Measurements from ENCODE around the gene PAX5. TPM values are rescaled to one million over a fixed set of nuclear protein-coding genes. Genes with fewer than 3 reads are reported as not detected.

PAX5 gene
- total RNA-seq, 3 donors from 2014 or later, result 0.29 to 0.32 TPM; not detected in 1

DNA sequence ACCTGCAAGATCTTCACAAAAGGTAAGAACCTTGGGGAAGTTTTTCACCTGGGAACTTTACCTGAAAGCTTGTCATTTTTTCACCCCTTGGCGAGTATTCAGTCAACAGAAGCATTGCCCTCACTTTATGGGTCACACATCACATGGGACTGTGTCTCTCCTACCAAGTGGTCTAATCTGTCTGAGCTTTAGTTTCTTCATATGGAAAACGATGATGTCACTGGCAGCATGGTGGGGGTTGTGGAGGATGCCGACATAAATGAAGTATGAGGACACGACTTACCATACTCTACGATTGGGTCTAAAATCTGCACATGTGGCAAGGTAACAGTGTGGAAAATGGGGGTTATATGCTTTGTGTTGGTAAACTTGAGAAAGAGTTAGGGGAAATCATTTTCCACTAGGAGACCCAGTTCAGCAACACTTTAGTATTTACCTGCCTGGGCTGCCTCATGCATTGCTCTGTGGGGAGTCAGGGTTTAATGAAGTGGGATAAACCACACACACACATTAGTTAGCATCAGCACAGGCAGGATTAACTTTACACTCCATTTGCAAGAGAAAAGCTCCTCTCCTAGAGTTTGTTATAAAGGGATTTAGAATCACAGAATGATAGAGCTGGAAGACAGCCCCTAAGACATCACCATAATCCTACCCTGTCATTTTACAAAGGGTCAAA is 19.8 kb upstream of the PAX5 start:
- intact Hi-C loops (cut with DNase I, micrococcal nuclease), result no loop called here
- H3K9me3 ChIP-seq, result no peaks in the 10 kb centered on the region
- no peaks in the 10 kb centered on the region for H3K4me1 ChIP-seq (ENCODE audit: low read depth)
- TF ChIP-seq, protein P1, sequence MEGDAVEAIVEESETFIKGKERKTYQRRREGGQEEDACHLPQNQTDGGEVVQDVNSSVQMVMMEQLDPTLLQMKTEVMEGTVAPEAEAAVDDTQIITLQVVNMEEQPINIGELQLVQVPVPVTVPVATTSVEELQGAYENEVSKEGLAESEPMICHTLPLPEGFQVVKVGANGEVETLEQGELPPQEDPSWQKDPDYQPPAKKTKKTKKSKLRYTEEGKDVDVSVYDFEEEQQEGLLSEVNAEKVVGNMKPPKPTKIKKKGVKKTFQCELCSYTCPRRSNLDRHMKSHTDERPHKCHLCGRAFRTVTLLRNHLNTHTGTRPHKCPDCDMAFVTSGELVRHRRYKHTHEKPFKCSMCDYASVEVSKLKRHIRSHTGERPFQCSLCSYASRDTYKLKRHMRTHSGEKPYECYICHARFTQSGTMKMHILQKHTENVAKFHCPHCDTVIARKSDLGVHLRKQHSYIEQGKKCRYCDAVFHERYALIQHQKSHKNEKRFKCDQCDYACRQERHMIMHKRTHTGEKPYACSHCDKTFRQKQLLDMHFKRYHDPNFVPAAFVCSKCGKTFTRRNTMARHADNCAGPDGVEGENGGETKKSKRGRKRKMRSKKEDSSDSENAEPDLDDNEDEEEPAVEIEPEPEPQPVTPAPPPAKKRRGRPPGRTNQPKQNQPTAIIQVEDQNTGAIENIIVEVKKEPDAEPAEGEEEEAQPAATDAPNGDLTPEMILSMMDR (IDR thresholded peaks at IDR 0.05), result no peak
- H3K36me3 ChIP-seq (ENCODE audit: low read depth), result no peaks in the 10 kb centered on the region
- ATAC-seq (no peak), DNase-seq (no peak)
- no peak overlapping the region for H3K4me3 ChIP-seq

DNA sequence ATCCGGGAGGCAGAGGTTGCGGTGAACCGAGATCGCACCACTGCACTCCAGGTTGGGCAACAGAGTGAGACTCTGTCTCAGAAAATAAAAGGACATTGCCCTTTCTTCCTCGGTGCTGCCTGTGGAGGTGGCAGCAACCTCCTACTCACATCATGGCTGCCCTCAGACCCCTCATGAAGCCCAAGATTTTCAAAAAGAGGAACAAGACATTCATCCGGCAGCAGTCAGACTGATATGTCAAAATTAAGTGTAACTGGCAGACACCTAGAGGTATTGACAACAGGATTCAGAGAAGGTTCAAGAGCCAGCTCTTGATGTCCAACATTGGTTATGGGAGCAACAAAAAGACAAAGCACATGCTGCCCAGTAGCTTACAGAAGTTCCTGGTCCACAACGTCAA is 12.6 kb upstream of the PAX5 start:
- Histone ChIP-seq H3K4me1 (ENCODE audit: low read depth) (no peaks in the 10 kb centered on the region), H3K4me3 (no peak overlapping the region), H3K36me3 (ENCODE audit: low read depth) (no peaks in the 10 kb centered on the region), H3K9me3 (no peaks in the 10 kb centered on the region)
- TF ChIP-seq, protein P1 (IDR thresholded peaks at IDR 0.05), result no peak
- intact Hi-C loops (cut with DNase I, micrococcal nuclease), result no loop called here
- DNase-seq, result no peak
- ATAC-seq, result no peak

DNA sequence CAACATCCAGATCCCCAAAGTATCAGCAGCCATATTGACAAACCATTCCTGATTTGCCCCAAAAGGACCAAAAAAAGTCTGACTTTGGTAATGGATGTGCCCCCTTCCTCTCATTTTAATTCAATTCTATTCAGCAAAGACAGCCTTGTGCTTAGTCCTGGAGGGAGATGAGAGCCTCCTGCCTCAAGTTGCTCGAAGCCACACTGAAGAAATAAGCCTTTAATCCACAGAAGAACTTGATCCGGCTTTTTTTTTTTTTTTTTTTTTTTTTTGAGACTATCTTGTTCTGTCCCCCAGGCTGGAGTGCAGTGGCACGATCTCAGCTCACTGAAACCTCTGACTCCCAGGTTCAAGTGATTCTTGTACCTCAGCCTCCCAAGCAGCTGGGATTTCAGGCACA is 8.4 kb upstream of the PAX5 start:
- TF ChIP-seq, protein P1 (IDR thresholded peaks at IDR 0.05), result no peak
- ATAC-seq (no peak), DNase-seq (no peak)
- H3K9me3 ChIP-seq, result no peaks in the 10 kb centered on the region
- H3K36me3 ChIP-seq (ENCODE audit: low read depth), result no peaks in the 10 kb centered on the region
- H3K4me1 ChIP-seq (ENCODE audit: low read depth), result peaks cover 8% of the 10 kb centered on the region
- intact Hi-C loops (cut with DNase I, micrococcal nuclease), result no loop called here
- H3K4me3 ChIP-seq, result no peak overlapping the region

DNA sequence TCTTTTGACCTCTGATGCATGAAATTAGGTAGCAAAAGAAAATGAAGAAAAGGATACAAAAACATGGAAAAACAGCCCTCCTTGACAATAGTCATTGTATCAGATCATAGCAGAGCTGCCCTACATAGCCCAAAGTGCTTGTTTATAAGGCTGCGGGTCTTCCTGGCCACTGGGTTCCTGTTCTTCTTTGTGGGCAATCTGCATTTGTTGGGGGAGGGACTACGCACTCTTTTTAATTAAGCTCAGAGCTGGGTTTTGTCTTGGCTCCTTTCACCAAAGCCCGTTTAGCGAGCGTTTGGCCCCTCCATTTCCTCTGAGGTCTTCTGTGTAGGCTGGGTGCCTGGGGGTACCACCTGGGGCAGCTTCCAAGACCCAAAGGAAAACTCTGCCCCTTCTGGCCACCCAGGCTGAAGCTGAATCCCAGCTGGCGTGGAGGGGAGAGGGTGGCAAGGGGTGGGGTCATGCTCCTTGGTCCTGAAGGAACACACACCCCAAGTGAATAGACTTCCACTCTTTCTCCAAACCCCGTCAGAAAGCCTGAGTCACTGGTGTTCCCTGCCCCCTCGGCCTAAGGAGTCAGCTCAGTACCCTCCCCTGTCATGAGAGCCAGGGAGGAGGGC is 6.5 kb upstream of the PAX5 start:
- H3K4me1 ChIP-seq (ENCODE audit: low read depth), result peaks cover 21% of the 10 kb centered on the region
- no peaks in the 10 kb centered on the region for H3K36me3 ChIP-seq (ENCODE audit: low read depth)
- ATAC-seq (no peak), DNase-seq (no peak)
- TF ChIP-seq, protein P1 (IDR thresholded peaks at IDR 0.05), result no peak
- H3K9me3 ChIP-seq, result no peaks in the 10 kb centered on the region
- intact Hi-C loops (cut with DNase I, micrococcal nuclease), result no loop called here
- no peak overlapping the region for H3K4me3 ChIP-seq

DNA sequence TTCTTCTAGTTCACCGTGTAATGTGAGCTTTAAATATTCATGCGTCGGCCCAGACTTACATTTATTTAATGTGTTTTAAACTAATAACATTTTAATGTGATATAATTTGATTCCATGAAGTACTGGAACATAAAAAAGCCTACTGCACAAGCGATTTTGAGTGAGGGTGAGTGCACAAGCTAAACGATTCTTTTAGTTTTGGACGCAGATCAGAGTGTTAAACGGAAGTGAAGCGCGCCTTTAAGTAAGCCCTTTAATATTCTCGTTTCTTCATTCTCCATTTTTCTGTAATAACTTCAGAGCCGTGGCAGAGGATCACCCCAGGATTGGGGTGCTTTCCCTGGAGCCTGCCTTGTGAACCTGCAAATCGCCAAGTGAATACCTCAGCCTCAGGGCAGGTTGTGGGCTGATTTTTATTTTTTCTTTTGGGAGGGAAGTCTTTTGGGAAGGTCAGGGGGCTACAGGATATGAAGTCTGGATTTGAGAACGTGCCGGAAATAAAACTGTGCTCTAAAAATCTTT is 4.9 kb upstream of the PAX5 start:
- TF ChIP-seq, protein P1 (IDR thresholded peaks at IDR 0.05), result no peak
- H3K4me3 ChIP-seq, result no peak overlapping the region
- intact Hi-C loops (cut with DNase I, micrococcal nuclease), result no loop called here
- DNase-seq (no peak), ATAC-seq (no peak)
- peaks cover 27% of the 10 kb centered on the region for H3K4me1 ChIP-seq (ENCODE audit: low read depth)
- H3K9me3 ChIP-seq, result no peaks in the 10 kb centered on the region
- no peaks in the 10 kb centered on the region for H3K36me3 ChIP-seq (ENCODE audit: low read depth)

Measured in mucosa of descending colon (tissue), 3 donors.